K562 (cell line): Measurements from ENCODE around the gene SBF1. TPM values are rescaled to one million over a fixed set of nuclear protein-coding genes. Genes with fewer than 3 reads are reported as not detected.

Source experiments
- BDP1 ChIP-seq: IDR thresholded peaks from 3 replicates; pipeline ENCODE4 v1.6.1; 2011; ENCODE audit not compliant: insufficient read length, insufficient read depth
- L3MBTL2 ChIP-seq: fragments of 450-650 bp; IDR thresholded peaks from 2 replicates; pipeline ENCODE4 v1.6.1; 2016; ENCODE audit warnings: mild to moderate bottlenecking, moderate library complexity
- NR2C1 ChIP-seq, 2 experiments: fragments of 450-650 bp; IDR thresholded peaks; 2 replicates each; pipeline ENCODE4 v1.6.1; 2017; ENCODE audit warnings: mild to moderate bottlenecking in 2 of 2, antibody characterized with exemption in 1 of 2, inconsistent platforms in 1 of 2, missing compliant biosample characterization in 1 of 2, missing genetic modification characterization in 1 of 2
- NR3C1 ChIP-seq: sonication (generic); formaldehyde crosslinking; IDR thresholded peaks from 2 replicates; pipeline ENCODE4 v1.8.1; 2022; ENCODE audit warnings: missing genetic modification reagents
- ZBTB12 ChIP-seq: fragments of 250-450 bp; sonication (Bioruptor Pico); IDR thresholded peaks from 2 replicates; pipeline ENCODE4 v1.4.0; 2020
- ZNF655 ChIP-seq: fragments of 250-450 bp; sonication (Bioruptor Pico); IDR thresholded peaks from 2 replicates; pipeline ENCODE4 v1.5.0; 2021
- polyA plus RNA-seq, 8 experiments: library from polyadenylated mRNA; depleted of rRNA in 4 of 8; stranded (reverse) in 5 of 8; unstranded in 3 of 8; fragments of >200 nt; fragmentation: Nextera tagmentation in 2 of 8; fragmentation: Illumina TruSeq in 1 of 8; extraction: Ambion mirVana in 2 of 8; extraction: Trizol in 1 of 8; gene quantifications; 2 replicates each; pipeline versions ENCODE4 v1.2.1 to v1.2.3, GENCODE V29; 2011 to 2014; ENCODE audit warnings: inconsistent platforms in 1 of 8, missing spikeins in 1 of 8
- total RNA-seq, 7 experiments: library from RNA; depleted of rRNA in 6 of 7; stranded (reverse); fragments of >200 nt in 6 of 7; fragmentation: Illumina TruSeq in 2 of 7; extraction: Trizol in 2 of 7; gene quantifications; 2 replicates each; pipeline versions ENCODE4 v1.2.1 to v1.2.3, GENCODE V29; 2011 to 2021; ENCODE audit warnings: low replicate concordance in 1 of 7
- TF ChIP-seq, protein P1 (sequence below): fragments of 450-650 bp; IDR thresholded peaks from 2 replicates; pipeline ENCODE4 v1.6.1; 2016; ENCODE audit warnings: mild to moderate bottlenecking, moderate library complexity
- TF ChIP-seq, protein P2 (sequence below), 2 experiments: fragments of 450-650 bp in 1 of 2; IDR thresholded peaks; 2 replicates each; pipeline ENCODE4 v1.6.1; 2011 to 2017; ENCODE audit warnings: low read depth in 2 of 2, antibody characterized with exemption in 1 of 2, borderline replicate concordance in 1 of 2, low read length in 1 of 2, mild to moderate bottlenecking in 1 of 2, mixed read lengths in 1 of 2; ENCODE audit not compliant: control insufficient read depth in 1 of 2

Gene SBF1
- total and polyA plus RNA-seq, 9 of the 15 experiments (the other 6 are each of a cell fraction or from before 2014, with no cell fraction given), result 0.44 to 50.4 (median 11.4) TPM

GRCh38 chr22:50485221-50486131 lies 10.6 kb upstream of the SBF1 start (continued):
- TF ChIP-seq, protein P1, sequence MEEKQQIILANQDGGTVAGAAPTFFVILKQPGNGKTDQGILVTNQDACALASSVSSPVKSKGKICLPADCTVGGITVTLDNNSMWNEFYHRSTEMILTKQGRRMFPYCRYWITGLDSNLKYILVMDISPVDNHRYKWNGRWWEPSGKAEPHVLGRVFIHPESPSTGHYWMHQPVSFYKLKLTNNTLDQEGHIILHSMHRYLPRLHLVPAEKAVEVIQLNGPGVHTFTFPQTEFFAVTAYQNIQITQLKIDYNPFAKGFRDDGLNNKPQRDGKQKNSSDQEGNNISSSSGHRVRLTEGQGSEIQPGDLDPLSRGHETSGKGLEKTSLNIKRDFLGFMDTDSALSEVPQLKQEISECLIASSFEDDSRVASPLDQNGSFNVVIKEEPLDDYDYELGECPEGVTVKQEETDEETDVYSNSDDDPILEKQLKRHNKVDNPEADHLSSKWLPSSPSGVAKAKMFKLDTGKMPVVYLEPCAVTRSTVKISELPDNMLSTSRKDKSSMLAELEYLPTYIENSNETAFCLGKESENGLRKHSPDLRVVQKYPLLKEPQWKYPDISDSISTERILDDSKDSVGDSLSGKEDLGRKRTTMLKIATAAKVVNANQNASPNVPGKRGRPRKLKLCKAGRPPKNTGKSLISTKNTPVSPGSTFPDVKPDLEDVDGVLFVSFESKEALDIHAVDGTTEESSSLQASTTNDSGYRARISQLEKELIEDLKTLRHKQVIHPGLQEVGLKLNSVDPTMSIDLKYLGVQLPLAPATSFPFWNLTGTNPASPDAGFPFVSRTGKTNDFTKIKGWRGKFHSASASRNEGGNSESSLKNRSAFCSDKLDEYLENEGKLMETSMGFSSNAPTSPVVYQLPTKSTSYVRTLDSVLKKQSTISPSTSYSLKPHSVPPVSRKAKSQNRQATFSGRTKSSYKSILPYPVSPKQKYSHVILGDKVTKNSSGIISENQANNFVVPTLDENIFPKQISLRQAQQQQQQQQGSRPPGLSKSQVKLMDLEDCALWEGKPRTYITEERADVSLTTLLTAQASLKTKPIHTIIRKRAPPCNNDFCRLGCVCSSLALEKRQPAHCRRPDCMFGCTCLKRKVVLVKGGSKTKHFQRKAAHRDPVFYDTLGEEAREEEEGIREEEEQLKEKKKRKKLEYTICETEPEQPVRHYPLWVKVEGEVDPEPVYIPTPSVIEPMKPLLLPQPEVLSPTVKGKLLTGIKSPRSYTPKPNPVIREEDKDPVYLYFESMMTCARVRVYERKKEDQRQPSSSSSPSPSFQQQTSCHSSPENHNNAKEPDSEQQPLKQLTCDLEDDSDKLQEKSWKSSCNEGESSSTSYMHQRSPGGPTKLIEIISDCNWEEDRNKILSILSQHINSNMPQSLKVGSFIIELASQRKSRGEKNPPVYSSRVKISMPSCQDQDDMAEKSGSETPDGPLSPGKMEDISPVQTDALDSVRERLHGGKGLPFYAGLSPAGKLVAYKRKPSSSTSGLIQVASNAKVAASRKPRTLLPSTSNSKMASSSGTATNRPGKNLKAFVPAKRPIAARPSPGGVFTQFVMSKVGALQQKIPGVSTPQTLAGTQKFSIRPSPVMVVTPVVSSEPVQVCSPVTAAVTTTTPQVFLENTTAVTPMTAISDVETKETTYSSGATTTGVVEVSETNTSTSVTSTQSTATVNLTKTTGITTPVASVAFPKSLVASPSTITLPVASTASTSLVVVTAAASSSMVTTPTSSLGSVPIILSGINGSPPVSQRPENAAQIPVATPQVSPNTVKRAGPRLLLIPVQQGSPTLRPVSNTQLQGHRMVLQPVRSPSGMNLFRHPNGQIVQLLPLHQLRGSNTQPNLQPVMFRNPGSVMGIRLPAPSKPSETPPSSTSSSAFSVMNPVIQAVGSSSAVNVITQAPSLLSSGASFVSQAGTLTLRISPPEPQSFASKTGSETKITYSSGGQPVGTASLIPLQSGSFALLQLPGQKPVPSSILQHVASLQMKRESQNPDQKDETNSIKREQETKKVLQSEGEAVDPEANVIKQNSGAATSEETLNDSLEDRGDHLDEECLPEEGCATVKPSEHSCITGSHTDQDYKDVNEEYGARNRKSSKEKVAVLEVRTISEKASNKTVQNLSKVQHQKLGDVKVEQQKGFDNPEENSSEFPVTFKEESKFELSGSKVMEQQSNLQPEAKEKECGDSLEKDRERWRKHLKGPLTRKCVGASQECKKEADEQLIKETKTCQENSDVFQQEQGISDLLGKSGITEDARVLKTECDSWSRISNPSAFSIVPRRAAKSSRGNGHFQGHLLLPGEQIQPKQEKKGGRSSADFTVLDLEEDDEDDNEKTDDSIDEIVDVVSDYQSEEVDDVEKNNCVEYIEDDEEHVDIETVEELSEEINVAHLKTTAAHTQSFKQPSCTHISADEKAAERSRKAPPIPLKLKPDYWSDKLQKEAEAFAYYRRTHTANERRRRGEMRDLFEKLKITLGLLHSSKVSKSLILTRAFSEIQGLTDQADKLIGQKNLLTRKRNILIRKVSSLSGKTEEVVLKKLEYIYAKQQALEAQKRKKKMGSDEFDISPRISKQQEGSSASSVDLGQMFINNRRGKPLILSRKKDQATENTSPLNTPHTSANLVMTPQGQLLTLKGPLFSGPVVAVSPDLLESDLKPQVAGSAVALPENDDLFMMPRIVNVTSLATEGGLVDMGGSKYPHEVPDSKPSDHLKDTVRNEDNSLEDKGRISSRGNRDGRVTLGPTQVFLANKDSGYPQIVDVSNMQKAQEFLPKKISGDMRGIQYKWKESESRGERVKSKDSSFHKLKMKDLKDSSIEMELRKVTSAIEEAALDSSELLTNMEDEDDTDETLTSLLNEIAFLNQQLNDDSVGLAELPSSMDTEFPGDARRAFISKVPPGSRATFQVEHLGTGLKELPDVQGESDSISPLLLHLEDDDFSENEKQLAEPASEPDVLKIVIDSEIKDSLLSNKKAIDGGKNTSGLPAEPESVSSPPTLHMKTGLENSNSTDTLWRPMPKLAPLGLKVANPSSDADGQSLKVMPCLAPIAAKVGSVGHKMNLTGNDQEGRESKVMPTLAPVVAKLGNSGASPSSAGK, result peak; percentile 88
- TF ChIP-seq, protein P2, sequence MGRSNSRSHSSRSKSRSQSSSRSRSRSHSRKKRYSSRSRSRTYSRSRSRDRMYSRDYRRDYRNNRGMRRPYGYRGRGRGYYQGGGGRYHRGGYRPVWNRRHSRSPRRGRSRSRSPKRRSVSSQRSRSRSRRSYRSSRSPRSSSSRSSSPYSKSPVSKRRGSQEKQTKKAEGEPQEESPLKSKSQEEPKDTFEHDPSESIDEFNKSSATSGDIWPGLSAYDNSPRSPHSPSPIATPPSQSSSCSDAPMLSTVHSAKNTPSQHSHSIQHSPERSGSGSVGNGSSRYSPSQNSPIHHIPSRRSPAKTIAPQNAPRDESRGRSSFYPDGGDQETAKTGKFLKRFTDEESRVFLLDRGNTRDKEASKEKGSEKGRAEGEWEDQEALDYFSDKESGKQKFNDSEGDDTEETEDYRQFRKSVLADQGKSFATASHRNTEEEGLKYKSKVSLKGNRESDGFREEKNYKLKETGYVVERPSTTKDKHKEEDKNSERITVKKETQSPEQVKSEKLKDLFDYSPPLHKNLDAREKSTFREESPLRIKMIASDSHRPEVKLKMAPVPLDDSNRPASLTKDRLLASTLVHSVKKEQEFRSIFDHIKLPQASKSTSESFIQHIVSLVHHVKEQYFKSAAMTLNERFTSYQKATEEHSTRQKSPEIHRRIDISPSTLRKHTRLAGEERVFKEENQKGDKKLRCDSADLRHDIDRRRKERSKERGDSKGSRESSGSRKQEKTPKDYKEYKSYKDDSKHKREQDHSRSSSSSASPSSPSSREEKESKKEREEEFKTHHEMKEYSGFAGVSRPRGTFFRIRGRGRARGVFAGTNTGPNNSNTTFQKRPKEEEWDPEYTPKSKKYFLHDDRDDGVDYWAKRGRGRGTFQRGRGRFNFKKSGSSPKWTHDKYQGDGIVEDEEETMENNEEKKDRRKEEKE (IDR thresholded peaks at IDR 0.05; ENCODE audit: borderline replicate concordance in 1 of 2, control insufficient read depth in 1 of 2, low read depth in 2 of 2, low read length in 1 of 2), result no peak
- no peak for TF ChIP-seq BDP1
- TF ChIP-seq NR2C1 (IDR thresholded peaks at IDR 0.05), result no peak
- no peak for TF ChIP-seq NR2C1 (tag; IDR thresholded peaks at IDR 0.05)
- peak; percentile 84; the same call in 1 of the 2 replicates for TF ChIP-seq L3MBTL2
- no peak for TF ChIP-seq ZBTB12 (CRISPR knock-in tag)
- no peak for TF ChIP-seq ZNF655 (CRISPR knock-in tag)
- no peak for TF ChIP-seq NR3C1 (CRISPR knock-in tag)
